Head of caudate nucleus (tissue), 42 donors: ENCODE results near the gene HMGCR.

Source experiments
- DNase-seq, 42 donors: peaks; one replicate each; pipeline versions ENCODE4 v3.0.0 to v3.0.0-alpha.2; 2020 to 2021; ENCODE audit warnings: mixed read lengths in 7 of 42
- intact Hi-C: fragments of 100-400 bp; cut with DNase I; formaldehyde crosslinking; loops from one replicate; pipeline ENCODE4 v1.15.0; 2022

Gene HMGCR

DNA sequence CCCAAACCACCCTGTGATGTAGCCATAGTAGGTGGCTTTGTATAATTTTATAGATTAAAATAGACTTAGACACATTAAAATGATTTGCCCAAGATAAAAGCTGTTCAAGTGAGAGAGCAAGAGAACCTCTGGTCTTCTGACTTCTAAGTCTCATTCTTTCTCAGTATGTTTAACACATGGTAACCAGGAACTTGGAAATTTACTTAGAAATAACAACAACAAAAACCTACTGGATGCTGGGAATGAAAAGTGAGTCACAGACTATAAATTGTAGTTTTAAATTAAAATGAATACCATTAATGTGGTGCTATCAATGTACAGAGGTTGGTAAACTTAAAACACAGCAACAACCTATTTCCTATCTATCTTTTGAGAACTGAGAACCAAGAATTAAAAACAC, 30.4 kb downstream of the HMGCR start:
- DNase-seq: no peak
- intact Hi-C loops: no loop called here

- intact Hi-C loops: no loop called here
- DNase-seq: no peak
Measured at GRCh38 chr5:75368391-75368790, 31.4 kb downstream of the HMGCR start.

GRCh38 chr5:75373862-75374261, 36.8 kb downstream of the HMGCR start:
- DNase-seq: no peak
- intact Hi-C loops: no loop called here

- no peak for DNase-seq
- intact Hi-C loops: no loop called here
Measured at GRCh38 chr5:75374394-75374814, 37.4 kb downstream of the HMGCR start.

DNA sequence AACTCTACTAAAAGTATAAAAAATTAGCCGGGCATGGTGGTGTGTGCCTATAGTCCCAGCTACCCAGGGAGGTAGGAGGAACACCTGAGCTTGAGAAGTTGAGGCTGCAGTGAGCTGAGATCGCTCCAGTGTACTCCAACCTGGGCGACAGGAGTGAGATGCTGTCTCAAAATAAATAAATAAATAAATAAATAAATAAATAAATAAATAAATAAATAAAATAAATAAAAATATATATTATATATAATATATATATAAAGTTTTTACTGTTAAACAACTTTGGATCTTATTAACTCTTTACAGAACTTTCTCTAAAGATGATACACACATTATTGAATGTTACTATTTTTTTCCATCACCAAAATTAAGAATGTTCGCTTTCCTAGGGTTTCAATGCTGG, 38.4 kb downstream of the HMGCR start:
- DNase-seq: no peak
- intact Hi-C loops: no loop called here

DNA sequence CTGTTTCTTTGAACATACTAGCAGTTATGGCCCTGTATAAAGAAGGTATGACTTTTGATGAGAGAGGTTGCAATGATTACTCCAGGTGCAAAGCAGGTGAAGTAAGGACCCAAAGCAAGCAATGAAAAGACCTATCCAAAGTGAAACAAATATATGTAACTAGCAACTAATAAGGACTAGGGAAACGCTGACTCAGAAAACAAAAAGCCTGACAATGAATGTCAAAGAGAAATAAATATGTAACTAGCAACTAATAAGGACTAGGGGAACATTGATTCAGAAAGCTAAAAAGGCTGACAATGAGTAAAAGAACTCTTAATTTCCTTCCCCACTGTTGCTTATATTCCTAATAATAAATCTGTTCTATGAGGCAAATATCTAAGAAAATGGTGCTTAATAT, 43.1 kb downstream of the HMGCR start:
- DNase-seq: no peak
- intact Hi-C loops: no loop called here

- DNase-seq: no peak
- intact Hi-C loops: no loop called here
Measured at GRCh38 chr5:75381456-75381855, 44.4 kb downstream of the HMGCR start.

- intact Hi-C loops: no loop called here
- DNase-seq: no peak
Measured at GRCh38 chr5:75384218-75384617, 47.2 kb downstream of the HMGCR start.

GRCh38 chr5:75387806-75388205, 50.8 kb downstream of the HMGCR start:
- DNase-seq: no peak
- intact Hi-C loops: no loop called here

- intact Hi-C loops: no loop called here
- DNase-seq: no peak
Measured at GRCh38 chr5:75389430-75389829, 52.4 kb downstream of the HMGCR start.

DNA sequence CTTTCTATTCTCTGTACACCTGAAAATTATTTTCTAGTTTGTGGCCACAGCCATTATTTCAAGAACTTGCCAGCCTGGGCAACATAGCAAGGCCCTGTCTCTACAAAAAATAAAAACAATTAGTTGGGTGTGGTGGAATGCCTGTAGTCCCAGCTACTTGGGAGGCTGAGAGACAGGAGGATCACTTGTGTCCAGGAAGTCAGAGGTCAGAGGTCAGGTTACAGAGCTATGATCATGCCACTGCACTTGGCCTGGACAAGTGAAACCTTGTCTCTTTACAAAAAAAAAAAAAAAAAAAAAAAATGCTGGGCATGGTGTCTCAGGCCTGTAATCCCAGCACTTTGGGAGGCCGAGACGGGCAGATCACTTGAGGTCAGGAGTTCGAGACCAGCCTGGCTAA, 58.3 kb downstream of the HMGCR start:
- no peak for DNase-seq

DNA sequence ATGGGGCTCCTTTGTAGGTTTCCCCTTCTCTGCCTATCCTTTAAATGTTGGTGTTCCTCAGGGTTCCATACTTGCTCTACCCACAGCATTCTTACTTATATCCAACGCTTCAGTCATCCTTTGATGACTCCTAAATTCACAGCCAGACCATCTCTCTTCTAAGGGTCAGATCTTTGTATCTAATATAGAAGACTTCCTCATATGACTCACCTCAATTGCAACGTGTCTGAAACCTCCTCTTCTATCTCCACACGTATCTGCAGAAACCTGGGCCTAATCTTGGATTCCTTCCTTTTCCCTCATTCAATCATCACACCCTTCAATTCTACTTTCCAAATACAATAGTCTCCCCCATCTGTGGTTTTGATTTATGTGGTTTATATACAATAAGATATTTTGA, 68.3 kb downstream of the HMGCR start:
- intact Hi-C loops: no loop called here
- no peak for DNase-seq

More for the DNA sequence above, 58.3 kb downstream of the HMGCR start:
- intact Hi-C loops: no loop called here
